Activated CD4-positive, alpha-beta T cell treated with anti-CD3 and anti-CD28 coated beads for 1 hour (primary cell): ENCODE results near the gene KIRREL1.
A peak's percentile ranks its signal among the peaks of the same experiment; 100 is the strongest.

Experiments
- DNase-seq: peaks from one replicate; pipeline ENCODE4 v3.0.0-alpha.2; 2020

Gene KIRREL1

DNA sequence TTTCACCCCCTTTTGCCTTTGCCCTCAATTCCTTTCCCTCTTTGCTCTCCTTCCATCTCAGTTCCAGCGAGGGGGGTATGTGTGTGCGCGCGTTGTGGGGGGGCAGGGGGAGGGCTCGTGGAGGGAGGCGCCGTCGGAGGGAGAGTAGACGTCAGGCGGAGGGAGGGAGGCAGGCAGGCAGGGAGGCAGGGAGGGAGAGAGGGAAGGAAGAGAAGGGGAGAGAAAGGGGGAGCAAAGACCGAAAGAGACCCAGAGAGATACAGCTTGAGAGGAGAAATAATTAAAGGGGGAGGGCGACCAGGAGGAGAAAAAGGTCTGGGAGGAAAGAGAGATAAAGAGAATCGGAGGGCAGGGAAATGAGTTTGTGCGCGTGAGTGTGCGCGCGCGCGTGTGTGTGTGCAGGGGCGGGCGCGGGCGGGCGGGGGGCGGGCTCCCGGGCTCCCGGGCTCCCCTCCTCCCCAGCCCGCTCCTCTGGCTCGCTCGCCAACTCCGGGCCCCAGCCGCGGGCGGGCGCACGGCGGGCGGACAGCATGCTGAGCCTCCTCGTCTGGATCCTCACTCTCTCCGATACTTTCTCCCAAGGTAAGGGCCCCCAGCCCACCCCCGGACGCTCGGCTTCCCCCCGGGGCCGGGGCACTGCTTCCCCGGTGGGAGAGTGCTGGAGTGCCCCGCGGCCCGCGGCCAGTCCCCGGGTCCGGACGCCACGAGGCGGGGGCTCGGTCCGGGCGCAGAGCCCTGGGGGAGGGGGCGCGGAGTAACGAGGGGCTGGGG, at the start of gene KIRREL1:
TSS of gene KIRREL1 (plus strand) at position 499 of the 771 bp plus-strand sequence. CDS start at position 531, 32 bp downstream.
- DNase-seq: no peak

DNA sequence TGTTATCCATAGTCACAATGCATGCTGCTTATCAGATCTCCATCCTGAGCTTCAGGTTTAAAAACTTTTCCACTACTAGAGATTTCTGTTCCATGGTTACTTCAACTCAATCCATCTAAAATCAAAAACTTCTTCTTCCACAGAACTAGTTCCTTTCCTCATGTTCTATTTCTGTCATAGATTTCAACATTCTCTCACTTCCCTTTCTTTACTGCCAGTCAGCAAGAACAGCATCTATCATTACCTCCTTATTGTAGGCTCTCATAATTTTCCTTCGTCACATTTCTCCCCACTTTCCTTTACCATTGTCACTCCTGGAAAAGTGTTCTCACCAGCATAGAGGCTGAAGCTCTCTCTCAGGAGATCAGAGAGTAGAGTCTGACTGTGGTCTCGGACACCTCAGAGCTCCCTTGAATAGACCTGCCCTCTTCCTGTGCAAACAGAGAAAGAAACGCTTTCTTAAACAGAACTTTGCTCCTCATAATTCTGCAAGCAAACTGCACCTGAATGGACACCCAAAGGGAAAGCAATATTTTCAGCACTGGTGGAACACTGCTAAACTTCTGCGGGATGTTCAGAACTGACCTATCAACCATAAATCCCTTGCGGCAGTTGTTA, 48.7 kb upstream of the KIRREL1 start:
- DNase-seq: no peak

DNA sequence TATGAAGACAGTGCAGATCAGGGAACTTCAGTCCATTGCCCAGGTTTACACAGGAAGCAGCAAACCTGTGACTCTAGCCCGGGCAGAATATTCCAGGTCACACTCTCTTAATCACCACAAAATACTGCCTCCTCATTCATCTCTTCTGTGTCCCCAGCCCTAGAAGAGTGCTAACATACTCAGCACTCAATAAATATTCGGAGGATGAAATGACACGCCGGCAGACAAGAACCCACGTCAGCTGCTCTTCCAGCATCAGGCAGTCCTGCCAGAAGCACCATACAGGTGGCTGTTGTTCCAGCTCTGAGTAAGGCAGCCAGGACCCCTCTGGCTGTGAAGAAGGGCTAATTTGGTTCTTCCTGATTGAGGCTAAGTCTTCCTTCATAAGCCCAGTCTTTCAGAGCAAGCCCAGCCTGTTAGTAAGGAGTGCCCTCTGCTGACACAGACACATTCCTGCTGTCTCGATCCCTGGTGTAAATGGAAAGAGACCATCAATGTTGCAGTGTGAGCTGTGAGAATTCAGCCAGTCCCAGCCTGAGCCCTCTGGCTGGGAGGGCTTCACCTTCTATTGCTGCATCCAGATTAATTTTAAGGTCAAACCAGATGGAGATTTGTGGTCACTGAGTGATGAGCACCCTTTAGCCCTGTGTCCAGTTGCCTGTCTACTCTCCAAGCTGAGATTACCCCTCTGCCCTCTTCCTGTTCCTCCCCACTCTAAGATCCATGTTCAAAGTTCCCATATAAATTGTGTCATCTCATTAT, 45.0 kb upstream of the KIRREL1 start:
- DNase-seq: no peak

DNA sequence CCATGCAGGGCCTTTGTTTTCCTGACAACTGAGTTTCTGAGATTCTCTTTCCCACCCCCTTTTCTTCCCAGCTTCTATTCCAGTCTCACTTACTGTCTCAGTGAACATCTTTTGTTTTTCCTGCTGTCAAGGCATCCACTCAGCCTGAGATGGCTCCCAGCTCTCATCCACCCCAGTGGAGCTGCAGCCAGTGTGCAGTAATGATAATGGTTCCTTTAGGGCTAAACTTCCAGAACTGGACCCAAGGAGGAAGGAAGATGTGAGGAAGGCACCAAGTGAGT, 44.4 kb upstream of the KIRREL1 start:
- no peak for DNase-seq

DNA sequence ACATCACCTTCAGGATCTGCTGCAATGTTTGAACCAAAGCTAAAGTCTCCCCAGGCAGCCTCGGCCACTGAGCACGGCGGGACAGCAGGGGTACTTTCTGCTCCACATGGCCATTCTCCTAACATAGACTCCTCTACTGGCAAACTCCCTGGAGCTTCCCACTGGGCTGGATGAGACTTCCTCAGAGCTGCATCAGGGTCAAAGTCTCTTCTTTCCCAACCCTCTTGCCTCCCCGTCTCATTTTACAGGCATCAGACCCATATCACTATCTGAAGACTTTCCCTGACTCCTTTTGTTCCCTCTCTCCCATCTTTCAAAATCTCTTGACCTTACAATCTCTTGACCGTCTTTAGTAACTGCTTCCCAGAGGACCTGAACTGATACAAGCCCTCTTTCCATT, 42.2 kb upstream of the KIRREL1 start:
- no peak for DNase-seq

DNA sequence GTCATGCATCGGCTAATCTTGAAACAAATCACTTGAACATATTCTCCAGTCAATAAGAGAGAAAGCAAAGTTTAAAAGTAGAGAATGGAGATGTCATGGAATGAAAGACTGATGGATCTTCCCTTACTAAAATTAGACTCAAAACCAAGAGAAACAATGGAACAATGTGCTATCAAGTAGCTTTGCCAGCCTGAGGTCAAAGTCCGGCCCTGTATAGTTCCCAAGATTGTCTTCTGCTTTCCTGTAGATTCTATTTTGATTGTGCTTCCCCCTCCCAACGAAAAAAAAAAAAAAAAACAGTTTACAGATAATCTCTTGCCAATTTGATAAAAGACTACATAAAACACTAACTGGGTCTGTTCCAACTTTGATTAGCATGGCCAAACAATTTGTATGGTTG, 40.8 kb upstream of the KIRREL1 start:
- DNase-seq: no peak

DNA sequence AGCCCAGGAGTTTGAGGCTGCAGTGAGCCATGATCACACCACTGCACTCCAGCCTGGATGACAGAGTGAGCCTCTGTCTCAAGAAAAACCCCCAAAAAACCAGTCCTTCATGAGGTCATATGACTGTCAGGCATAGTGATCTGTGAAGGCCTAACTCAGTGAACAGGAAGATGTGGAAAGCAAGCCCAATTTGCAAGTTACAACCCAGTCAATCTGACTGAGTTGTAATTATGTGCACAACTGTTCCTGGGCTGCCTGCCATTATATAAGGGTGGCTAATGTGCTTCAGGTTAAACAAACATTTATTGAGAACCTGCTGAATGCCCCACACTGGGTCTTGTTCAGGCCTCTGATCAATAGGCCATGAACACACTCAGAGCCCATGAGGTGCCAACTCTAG, 38.2 kb upstream of the KIRREL1 start:
- no peak for DNase-seq

DNA sequence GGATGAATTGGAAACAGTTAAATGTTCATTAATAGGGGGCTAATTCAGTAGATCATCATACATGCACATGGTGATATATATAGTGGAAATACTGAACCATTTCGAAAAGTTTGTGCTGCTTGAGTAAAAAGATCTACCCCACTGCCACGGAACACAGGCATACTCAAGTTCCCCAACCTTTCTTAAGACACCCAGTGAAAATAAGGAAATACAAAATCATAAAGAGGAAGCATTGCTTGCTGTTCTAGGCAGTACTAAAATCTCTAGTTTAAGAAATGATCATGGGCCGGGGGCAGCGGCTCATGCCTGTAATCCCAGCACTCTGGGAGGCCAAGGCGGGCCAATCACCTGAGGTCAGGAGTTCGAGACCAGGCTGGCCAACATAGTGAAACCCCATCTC, 37.6 kb upstream of the KIRREL1 start:
- DNase-seq: no peak

DNA sequence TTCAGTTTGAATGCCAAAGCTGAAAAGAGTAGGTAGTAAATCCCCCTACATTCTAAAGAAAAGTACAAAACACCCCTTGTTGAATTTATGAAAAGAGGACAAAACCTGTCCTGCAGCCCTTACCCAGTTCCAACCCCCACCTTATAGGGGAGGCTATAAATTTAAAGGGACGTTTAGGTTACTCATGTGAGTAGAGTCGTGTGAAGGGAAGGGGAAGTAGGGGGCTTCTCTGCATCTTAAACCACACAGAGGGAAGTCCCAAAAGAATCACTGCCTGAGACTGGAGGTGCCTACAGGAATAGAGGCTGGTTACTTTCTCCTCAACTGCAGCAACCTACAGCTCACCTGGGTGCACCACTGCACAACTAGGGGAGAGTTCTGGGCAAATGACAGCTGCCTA, 36.7 kb upstream of the KIRREL1 start:
- DNase-seq: no peak

DNA sequence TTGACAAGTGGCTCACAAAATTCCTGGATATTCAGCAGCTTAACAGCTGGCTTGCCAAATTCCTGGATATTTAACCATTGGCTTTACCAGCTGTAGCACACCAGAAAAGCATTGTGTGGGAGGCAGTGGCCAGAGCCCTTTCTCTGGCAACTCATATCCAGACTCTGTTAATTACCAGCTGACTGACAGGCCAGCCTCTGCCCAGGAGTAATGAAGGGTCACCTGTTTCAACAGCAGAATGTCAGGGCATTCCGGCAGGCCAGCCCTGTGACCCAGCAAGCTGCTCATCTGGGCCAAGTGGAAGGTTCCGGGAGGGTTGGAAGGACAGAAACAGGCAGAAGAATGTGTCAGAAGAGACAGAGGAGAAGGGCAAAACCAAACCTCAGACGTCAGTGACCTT, 35.2 kb upstream of the KIRREL1 start:
- DNase-seq: no peak

DNA sequence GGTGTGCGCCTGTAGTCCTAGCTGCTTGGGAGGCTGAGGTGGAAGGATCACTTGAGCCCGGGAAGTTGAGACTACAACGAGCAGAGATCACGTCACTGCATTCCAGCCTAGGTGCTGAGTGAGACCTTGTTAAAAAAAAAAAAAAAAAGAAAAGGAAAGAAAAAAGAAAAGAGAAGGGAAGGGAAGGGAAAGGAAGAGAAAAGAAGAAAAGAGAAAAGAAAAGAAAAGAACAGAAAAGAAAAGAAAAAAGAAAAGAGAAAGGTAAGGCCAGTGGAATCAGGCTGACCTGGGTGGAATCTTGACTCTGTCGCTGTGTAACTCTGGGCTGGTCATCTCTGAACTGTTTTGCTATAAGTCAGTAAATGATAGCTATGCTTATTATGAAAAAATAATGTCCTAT, 33.7 kb upstream of the KIRREL1 start:
- no peak for DNase-seq

DNA sequence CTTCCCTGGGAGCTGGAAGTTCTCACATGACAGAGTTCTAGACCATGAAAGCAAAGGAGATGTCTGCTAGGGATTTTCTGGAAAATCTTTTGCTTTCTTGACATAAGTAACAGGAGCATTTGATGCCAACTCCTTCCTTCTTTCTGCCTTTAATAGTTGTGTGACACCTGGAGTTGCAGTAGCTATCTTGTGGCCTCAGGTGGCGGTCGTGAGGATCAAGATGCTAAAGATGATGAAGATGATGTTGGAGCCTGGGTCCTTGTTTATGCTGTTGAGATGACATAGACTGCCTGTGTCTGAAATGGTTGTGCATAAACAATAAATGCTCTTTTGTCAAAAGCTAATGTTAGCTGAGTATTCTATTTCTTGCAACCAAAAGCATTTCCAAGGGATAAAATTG, 32.7 kb upstream of the KIRREL1 start:
- no peak for DNase-seq

DNA sequence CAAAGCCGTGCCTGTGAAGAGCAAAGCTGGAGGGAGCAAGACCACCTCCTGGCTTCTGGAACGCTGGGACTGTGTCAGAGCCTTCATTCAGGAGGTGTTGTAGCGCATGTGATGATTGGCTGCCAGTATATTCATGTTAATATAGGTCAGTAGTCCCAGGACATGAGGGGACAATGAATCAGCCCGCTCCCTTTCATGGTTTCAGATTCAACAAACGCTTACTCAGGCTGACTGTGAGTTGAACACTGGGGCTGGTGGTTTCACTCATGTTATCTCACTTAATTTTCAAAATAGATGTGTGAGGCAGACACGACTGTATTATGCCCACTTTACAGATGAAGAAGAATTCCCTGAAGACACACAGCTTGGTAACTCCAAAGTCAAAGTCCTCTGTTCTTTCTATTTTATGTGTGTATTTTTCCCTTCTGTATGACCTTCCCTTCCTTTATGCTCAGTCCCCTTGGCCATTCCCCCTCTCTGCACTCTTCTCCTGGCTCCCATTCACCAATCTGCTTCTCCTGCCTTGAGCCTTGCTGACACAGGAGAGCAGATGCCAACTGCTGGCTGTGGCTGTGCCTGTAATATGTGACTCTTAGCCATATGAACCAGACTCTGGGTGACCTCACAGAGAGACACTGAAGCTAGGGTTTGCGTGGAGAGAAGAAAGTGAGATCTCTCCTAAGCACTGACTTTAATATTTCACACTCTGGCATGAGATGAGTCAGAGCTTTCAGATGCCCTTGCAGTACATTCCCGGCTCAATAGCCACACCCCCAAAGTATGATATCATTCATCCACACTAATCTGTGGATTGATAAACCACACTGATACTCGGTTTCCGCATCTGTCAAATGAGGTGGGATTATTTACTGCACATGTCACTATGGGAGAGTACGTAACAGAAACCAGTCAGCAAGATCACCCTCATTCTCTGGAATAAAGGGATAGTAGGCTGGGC, 31.4 kb upstream of the KIRREL1 start:
- no peak for DNase-seq

DNA sequence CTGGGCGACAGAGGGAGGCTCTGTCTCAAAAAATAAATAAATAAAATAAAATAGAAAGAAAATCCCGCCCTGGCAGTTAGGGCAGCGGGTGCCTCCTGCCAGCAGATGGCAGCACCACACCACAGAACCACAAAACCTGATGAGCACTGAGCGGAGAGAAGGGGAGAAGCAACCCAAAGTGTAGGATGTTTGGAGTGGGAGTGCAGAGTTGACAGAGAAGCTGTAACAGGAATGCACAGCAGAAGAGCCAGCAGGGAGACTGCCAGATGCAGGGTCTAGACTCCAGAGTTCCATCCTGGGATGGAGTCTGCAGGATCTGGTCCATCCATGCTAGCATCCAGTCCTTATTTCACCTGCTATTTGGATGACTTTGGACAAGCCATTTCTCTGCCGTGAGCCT, 29.7 kb upstream of the KIRREL1 start:
- peak; percentile 18 for DNase-seq

DNA sequence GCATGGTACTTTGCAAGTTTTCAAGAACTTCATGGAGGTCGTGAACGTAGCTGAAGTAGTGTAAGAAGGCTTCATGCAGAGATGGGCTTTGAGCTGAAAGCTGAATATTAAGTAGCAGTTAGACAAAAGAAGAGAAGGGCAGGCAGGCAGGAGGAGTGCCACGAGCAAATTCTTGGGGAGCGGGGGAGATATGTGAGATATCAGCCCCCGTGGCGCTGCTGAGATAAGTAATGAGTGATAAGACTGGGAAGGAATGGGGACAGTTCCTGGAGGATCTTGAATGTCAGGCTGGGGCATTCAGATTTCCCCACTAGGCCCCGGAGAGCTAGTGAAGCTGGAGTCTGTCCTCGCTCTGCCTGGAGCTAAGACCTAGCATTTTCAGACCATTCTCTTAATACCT, 27.9 kb upstream of the KIRREL1 start:
- DNase-seq: no peak

DNA sequence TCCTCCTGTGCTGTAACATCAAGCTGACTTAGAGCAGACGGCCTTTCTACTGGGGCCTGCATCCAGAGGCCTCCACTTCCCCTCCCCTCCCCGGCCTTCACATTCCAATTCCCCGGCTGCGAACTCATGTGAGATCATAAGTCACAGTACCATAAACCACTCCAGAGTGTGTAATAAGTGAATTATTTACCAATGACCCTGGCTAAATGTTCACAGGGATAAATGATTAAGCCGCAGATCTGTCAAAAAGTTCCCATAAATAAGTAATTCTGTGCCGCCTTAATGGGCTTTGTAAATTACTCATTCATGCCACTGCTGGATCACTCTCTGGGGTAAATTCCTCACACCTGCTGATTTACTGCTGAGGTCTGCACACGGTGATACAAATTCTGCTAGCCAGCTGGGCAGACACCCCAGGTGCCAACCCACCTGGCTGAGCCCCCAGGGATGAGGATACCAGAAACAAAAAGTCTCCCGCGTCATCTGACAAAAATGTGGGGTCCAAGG, 27.4 kb upstream of the KIRREL1 start:
- no peak for DNase-seq

DNA sequence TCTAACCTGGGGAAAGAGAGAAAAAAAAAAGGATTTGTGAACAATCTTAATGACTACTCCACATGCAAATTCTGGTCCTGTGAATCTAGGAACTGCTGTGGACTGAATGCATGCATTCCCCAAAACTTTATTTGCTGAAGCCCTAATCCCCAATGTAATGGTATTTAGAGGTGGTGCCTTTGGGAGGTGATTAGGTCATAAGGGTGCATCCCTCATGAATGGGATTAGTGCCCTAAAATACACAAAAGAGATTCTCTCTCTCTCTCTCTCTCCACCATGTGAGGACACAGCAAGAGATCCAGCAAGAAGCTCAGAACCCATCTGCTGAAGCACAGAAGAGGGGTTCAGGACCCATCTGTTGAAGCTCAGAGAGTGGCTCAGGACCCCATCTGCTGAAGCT, 26.2 kb upstream of the KIRREL1 start:
- no peak for DNase-seq

DNA sequence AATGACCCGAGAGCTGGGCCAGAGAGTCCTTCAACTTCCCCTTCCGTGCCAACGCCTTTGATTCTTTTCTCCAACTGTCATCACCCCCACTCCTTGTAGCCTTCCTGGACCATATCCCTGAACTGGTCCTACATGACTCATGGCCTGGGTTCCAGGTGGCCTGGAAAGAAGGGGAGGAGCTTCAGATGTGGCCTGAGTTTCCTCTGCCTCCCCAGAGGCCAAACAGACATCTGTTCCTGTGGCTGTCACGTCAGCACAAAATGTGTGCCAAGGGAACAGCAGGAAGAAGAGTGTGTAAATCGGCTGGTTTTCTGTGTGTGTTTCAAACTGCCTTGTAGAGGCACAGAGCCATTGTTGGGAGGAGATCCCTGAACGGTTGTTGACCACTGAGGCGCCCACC, 24.9 kb upstream of the KIRREL1 start:
- DNase-seq: no peak

DNA sequence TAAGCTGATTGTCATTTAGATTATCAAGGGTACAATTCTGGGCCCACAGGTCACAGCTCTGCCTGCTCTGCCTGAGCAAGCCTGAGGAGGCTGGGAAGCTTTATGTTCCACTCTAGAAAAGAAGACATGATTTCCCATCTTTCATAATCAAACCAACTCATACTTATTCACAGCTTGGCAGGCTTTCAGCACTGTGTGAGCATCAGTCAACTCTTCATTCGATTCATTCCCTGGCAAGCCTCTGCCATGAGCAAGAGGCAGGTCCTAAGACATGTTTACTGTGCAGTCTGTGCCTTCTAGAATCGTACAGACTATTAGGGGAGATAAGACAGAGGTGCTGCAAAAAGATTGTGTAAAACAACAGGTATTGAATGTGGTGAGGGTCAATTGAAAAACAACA, 24.5 kb upstream of the KIRREL1 start:
- no peak for DNase-seq

DNA sequence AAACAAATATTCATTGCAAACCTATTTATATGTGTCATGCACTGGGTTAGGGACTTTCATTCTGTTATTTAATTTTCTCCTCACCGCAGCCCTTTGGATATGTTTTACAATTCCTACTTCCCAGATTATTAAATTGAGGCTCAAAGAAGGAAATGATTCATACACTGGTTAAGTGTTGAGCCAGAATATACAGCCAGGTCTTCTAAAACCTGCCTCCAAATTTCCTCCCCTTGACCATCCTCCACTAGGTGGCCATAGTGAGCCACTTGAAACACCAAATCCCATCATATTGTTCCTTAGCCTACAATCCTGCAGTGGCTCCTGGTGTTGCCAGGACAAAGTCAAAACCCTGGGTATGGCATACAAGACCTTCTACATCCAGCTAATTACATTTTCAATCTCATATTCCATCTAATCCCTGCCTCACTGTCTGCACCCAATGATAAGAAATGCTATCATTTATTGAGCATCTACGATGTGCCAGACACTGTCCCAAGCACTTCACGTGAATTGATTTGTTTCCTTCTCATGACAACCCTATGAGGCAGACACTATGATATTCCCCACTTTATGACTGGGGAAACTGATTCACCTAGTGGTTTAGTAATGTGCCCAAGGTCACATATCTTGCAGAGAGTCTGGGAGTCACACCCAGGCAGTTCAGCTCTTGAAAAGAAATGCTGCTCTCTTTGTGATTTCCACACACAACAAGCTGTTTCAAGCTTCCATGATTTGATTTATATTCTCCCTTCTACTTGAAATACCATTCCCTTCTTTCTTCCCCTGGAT, 23.6 kb upstream of the KIRREL1 start:
- no peak for DNase-seq

DNA sequence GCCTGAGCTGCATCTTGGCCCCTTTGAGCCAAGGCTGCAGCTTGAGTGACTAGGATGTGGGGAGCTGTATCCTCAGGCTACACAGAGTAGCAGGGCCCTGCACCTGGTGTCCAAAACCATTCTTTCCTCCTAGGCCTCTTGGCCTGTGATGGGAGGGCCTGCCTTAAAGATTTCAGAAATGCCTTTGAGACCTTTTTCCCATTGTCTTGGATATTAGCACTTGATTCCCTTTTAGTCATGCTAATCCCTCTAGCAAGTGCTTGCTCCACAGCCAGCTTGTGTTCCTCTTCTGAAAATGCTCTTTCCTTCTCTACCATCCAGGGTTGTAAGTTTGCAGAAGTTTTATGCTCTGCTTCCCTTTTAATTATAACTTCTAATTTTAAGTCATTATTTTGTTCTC, 21.7 kb upstream of the KIRREL1 start:
- DNase-seq: no peak
